Neural crest cell (in vitro differentiated cells): ENCODE measurements around the gene OR8A1. TPM values are rescaled to one million over a fixed set of nuclear protein-coding genes. Genes with fewer than 3 reads are reported as not detected.
A peak's percentile ranks its signal among the peaks of the same experiment; 100 is the strongest.

ENCODE experiments used
- DNase-seq: peaks from one replicate; pipeline ENCODE4 v3.0.0; 2021; ENCODE audit warnings: low read depth, mixed read lengths, low spot score
- H3K27ac Mint-ChIP-seq: one replicate; pipeline ENCODE4 v1.8.0; 2021; ENCODE audit warnings: mild to moderate bottlenecking, mixed read lengths; ENCODE audit not compliant: unreplicated experiment
- H3K27me3 Mint-ChIP-seq: 2 replicates; pipeline ENCODE4 v1.8.0; 2021; ENCODE audit warnings: low read depth, mild to moderate bottlenecking, mixed read lengths
- H3K36me3 Mint-ChIP-seq: 2 replicates; pipeline ENCODE4 v1.8.0; 2021; ENCODE audit warnings: low read depth, mild to moderate bottlenecking, mixed read lengths
- H3K4me1 Mint-ChIP-seq: 2 replicates; pipeline ENCODE4 v1.8.0; 2021; ENCODE audit warnings: mixed read lengths
- H3K4me3 Mint-ChIP-seq: one replicate; pipeline ENCODE4 v1.8.0; 2021; ENCODE audit warnings: mild to moderate bottlenecking, mixed read lengths
- H3K9me3 Mint-ChIP-seq: 2 replicates; pipeline ENCODE4 v1.8.0; 2021; ENCODE audit warnings: mixed read lengths
- total RNA-seq: library from RNA; stranded (reverse); gene quantifications from 2 replicates; pipeline ENCODE4 v1.2.1, GENCODE V29; 2021
- TF ChIP-seq, protein P1 (sequence below): fragments of 200-600 bp; sonication (generic); conservative IDR thresholded peaks from 2 replicates; pipeline ENCODE4 v1.5.0; 2021; ENCODE audit warnings: antibody characterized with exemption, mild to moderate bottlenecking

OR8A1 gene
- total RNA-seq, 1 donor from 2014 or later, result not detected

DNA sequence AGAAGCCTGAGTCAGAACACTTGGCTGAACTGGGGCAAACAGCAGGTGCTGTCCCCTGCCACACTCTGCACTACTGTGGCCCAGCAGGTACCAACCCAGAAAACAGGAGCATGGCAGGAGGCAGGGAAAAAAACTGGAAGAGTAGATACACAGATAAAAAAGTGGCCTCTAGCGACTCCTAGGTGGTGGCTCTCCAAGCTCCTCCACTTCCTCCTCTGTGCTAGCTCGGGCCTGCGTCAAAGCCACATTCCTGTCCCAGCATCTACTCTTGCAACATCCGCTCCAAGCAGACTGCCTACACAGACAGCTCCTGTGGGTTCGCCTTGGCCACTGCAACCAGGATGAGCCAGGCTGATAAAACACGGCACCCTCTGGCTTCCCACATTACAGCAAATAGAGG lies 33.3 kb upstream of the OR8A1 start:
- Mint-ChIP-seq H3K27me3 (peaks cover 3% of the 10 kb centered on the region), H3K36me3 (no peaks in the 10 kb centered on the region), H3K4me3 (no peak overlapping the region), H3K4me1 (no peaks in the 10 kb centered on the region), H3K9me3 (no peaks in the 10 kb centered on the region), H3K27ac (no peak overlapping the region)
- no peak for DNase-seq
- TF ChIP-seq, protein P1, sequence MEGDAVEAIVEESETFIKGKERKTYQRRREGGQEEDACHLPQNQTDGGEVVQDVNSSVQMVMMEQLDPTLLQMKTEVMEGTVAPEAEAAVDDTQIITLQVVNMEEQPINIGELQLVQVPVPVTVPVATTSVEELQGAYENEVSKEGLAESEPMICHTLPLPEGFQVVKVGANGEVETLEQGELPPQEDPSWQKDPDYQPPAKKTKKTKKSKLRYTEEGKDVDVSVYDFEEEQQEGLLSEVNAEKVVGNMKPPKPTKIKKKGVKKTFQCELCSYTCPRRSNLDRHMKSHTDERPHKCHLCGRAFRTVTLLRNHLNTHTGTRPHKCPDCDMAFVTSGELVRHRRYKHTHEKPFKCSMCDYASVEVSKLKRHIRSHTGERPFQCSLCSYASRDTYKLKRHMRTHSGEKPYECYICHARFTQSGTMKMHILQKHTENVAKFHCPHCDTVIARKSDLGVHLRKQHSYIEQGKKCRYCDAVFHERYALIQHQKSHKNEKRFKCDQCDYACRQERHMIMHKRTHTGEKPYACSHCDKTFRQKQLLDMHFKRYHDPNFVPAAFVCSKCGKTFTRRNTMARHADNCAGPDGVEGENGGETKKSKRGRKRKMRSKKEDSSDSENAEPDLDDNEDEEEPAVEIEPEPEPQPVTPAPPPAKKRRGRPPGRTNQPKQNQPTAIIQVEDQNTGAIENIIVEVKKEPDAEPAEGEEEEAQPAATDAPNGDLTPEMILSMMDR, result no peak

GRCh38 chr11:124538019-124538418 lies 31.8 kb upstream of the OR8A1 start:
- H3K27ac Mint-ChIP-seq, result no peak overlapping the region
- H3K9me3 Mint-ChIP-seq, result peaks cover 5% of the 10 kb centered on the region
- peaks cover 7% of the 10 kb centered on the region for H3K27me3 Mint-ChIP-seq
- no peaks in the 10 kb centered on the region for H3K36me3 Mint-ChIP-seq
- DNase-seq, result no peak
- TF ChIP-seq, protein P1, result no peak
- no peaks in the 10 kb centered on the region for H3K4me1 Mint-ChIP-seq
- no peak overlapping the region for H3K4me3 Mint-ChIP-seq

DNA sequence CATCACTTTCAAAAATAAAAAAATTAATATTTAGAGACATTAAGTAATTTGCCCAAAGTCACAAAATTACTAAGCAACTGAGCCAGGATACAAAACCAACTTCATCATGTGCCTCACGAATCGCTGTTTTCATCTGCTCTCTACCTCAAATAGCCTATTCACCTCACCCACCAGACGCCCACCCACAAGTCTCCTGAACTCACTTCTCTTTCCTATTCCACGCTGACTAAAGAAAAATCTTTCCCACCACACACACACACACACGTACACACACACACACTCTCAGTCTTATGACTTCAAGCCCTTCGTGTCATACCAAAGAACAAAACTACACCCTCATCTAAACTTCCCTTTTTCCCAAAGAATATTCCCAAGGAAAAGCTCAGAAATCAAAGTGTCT lies 28.6 kb upstream of the OR8A1 start:
- H3K4me3 Mint-ChIP-seq, result no peak overlapping the region
- peaks cover 6% of the 10 kb centered on the region for H3K9me3 Mint-ChIP-seq
- no peaks in the 10 kb centered on the region for H3K36me3 Mint-ChIP-seq
- H3K27me3 Mint-ChIP-seq, result peaks cover 7% of the 10 kb centered on the region
- H3K27ac Mint-ChIP-seq, result no peak overlapping the region
- H3K4me1 Mint-ChIP-seq, result no peaks in the 10 kb centered on the region
- no peak for DNase-seq
- TF ChIP-seq, protein P1, result no peak

- DNase-seq, result no peak
- Mint-ChIP-seq H3K27ac (no peak overlapping the region), H3K27me3 (peaks cover 7% of the 10 kb centered on the region), H3K4me1 (no peaks in the 10 kb centered on the region), H3K36me3 (no peaks in the 10 kb centered on the region), H3K4me3 (no peak overlapping the region), H3K9me3 (peaks cover 6% of the 10 kb centered on the region)
- TF ChIP-seq, protein P1, result no peak
Observed at GRCh38 chr11:124543145-124543544, 26.7 kb upstream of the OR8A1 start.

- peaks cover 7% of the 10 kb centered on the region for H3K27me3 Mint-ChIP-seq
- no peaks in the 10 kb centered on the region for H3K36me3 Mint-ChIP-seq
- H3K9me3 Mint-ChIP-seq, result peaks cover 6% of the 10 kb centered on the region
- no peaks in the 10 kb centered on the region for H3K4me1 Mint-ChIP-seq
- no peak within 1 kb of the TSS for H3K4me3 Mint-ChIP-seq
- TF ChIP-seq, protein P1, result no peak
- DNase-seq, result no peak
- no peak within 1 kb of the TSS for H3K27ac Mint-ChIP-seq
Observed at GRCh38 chr11:124543554-124543953, 26.2 kb upstream of the OR8A1 start, which contains the start of gene OR8B12. TSS of gene OR8B12 (minus strand) at chr11:124543654. CDS start at chr11:124543654, 0 bp downstream.

GRCh38 chr11:124551189-124551588 lies 18.6 kb upstream of the OR8A1 start:
- Mint-ChIP-seq H3K9me3 (no peaks in the 10 kb centered on the region), H3K36me3 (no peaks in the 10 kb centered on the region), H3K4me3 (no peak overlapping the region), H3K27me3 (no peaks in the 10 kb centered on the region), H3K4me1 (no peaks in the 10 kb centered on the region), H3K27ac (no peak overlapping the region)
- DNase-seq, result no peak
- TF ChIP-seq, protein P1, result peak; percentile 30
